ENCODE data around the gene INMT.

Gene INMT

DNA sequence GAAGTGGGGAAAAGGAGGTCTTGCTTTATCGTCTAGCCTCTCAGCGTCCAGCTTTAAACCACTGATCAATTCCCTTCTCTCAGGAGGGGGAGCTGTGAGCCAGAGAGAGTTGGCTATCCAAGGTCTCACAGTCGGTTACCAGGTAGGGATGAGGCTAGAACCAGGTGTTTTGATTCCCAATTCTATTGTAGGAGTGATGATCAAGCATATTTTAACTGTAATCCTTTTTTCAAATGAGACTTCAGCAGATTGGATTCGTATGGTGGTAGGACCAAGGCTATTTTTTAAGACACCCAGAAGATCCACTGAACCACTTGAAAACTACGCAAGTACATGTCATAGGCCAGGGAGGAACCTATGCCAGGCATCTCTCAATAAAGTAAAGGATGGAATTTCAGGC is 27.6 kb downstream of the INMT start:
- DNase-seq (ENCODE audit: low read depth in 2 of 2, low spot score in 1 of 2), result no peak

DNA sequence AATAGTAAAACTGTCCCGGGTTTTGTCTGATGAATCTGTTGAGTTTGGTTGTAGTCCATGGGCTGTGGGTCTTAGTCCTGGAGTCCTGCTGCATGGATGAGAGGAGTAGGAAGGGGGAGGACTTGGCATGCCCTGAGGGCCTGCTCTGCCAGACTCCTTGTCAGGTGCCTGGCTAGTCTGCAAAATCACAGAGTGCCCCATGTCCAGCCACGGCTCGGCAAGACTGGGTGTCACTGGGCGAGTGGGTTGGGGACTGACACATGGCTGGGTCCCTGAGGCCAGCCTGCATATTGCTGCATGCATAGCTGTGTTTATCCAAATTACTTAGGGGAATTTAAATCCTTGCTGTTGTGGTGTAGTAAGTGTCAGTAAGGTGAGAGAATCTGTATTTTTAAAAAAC is 29.0 kb downstream of the INMT start:
- no peak for DNase-seq (ENCODE audit: low read depth in 2 of 2, low spot score in 1 of 2)

DNA sequence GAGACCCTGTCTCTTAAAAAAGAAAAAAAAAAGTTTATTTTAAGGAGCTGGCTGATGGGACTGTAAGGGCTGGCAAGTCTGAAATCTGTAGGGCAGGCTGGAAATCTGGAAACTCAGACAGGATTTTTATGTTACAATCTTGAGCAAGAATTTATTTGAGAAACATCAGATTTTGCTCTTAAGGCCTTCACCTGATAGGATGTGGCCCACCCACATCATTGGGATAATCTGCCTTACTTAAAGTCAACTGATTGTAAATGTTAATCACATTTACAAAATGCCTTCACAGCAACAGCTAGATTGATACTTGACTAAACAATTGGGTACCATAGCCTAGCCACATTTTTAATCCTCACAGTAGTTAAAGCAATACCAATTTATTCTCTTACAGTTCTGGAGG is 30.8 kb downstream of the INMT start:
- no peak for DNase-seq (ENCODE audit: low read depth in 2 of 2, low spot score in 1 of 2)

DNA sequence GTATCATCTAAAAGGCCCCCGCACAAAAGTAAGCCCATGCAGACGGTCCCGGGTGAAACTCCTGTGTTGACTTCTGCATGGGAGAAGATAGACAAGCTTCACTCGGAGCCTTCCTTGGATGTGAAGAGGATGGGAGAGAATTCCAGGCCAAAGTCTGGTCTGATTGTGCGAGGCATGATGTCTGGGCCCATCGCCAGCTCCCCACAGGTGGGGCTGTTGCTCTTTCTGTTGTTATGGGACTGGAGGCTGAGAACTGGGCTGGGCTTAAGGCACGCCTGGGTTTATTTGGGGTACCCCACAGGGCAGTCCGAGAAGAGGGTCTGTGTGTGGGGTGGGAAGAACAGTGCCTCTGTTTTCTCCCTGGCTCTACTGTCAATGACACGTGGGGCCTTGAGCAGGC is 33.9 kb downstream of the INMT start:
- no peak for DNase-seq (ENCODE audit: low read depth in 2 of 2, low spot score in 1 of 2)

DNA sequence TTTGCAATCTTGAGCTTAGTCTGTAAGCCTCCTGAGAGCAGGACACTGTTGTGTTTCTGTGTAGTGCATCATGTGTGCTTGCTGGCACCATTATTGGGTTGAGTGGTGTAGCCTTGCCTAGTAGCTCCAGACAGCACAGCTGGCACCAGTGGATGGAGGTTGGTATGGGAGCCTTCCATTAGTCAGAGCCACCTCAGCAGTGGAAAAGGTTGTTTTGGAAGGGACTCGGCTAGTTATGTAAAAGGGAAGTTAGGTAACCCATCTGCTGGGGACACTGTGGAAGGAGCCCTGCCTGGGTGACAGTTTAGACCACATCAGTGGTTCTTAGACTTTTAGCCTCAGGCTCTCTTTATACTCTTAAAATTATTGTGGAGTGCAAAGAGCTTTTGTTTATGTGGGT is 35.6 kb downstream of the INMT start:
- DNase-seq (ENCODE audit: low read depth in 2 of 2, low spot score in 1 of 2), result no peak

DNA sequence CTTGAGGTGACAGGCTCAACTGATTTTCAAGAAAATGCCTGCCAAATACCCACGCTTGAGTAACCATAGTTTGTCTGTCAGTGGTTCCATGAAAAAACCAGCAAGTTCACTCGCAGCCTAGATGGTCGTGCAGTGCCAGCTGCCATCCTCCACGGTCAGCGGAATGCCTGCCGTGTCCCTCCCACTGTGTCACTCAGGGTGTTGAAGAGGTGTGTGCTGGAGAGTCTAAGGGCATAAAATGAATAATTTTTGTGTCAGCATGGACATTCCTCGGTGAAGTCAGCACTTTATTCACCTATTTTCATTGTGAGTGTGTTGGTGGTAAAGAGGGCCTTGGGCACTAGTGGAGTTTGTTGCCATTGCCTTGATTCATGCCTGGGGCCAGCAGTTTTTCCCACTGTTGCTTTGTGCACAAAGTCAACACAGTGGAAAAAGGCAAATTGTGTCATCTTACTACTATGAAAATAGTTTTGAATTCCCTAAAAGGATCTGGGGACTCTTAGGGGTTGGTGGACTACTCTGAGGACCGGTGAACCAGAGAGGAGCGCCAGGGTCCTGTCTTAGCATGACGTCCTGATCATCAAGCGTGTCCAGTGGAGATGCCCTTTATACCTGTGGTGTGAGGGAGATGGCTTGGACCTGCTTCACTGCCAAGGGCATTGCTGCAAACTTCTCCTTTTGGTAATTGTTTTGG is 36.9 kb downstream of the INMT start:
- DNase-seq (ENCODE audit: low read depth in 2 of 2, low spot score in 1 of 2), result no peak

DNA sequence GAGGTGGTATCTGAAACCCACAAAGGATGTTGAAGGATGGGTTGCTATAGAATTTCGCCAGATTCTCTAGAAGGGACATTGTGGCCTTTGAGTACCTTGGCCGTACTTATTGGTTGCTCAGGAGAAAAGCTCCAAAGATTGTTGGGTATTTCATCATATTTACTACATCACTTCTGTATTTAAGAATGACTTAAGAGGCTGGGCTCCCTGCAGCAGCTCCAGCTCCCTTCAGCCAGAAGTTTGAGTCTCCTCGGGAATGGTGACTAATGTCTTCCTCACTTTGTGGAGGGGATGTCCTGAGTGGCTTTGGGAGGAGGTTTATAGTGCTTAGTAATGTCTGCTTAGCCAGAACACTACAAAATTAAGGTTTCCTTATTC is 37.4 kb downstream of the INMT start:
- DNase-seq (ENCODE audit: low read depth in 2 of 2, low spot score in 1 of 2), result no peak

DNA sequence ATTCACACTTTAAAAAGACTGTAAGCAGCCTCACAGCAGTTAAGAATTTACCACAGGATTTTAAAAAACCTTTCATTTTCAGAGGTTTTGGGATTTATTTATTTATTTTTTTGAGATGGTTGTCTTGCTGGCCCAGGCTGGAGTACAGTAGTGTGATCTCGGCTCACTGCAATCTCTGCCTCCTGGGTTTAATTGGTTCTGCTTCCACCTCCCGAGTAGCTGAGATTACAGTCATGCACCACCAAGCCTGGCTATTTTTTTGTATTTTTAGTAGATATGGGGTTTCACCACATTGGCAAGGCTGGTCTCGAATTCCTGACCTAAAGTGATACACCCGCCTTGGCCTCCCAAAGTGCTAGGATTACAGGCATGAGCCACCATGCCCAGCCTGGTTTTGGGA is 38.4 kb downstream of the INMT start:
- no peak for DNase-seq (ENCODE audit: low read depth in 2 of 2, low spot score in 1 of 2)

DNA sequence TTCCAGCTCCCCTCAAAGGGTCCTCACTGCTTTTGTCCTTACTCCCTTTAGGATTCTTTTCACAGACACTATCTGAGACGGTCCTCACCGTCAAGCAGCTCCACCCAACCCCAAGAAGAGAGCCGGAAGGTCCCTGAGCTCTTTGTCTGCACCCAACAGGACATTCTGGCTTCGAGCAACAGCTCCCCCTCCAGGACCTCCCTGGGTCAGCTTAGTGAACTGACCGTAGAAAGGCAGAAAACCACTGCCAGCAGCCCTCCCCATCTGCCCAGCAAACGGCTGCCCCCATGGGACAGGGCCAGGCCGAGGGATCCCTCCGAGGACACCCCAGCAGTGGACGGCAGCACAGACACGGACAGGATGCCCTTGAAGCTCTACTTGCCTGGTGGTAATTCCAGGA is 39.2 kb downstream of the INMT start:
- DNase-seq (ENCODE audit: low read depth in 2 of 2, low spot score in 1 of 2), result no peak

DNA sequence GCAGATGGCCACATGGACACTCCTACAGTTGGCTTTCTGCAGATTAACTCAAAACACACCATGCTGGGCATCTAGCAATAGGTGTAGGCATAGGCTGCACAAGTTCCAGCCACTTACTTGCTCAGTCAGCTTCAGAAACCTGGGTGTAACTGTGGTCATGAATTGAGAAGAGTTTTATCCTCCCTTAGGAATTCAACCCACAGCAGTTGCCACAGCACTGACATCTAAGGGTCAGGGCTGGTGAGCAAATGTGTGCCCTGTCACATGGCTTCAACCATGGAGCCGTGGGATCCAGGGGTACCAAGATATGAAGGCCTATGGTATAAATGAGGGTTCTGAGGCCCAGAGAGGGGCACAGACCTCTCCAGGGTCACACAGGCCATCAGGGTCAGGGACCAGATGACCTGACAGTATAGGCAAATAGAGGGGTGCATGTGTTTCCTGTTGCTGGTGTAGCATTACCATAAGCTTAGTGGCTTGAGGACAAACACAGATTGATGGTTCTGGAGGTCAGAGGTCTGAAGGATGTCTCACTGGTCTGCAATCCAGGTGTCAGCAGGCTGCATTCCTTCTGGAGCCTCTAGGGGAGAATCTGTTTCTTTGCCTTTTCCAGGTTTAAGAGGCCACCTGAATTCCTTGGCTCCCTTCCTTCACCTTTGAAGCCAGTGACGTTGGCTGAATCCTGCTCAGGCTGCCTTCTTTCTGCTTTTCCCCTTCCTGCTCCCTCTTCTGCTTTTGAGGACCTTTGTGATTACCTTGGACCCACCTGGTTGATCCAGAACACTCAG is 43.4 kb downstream of the INMT start:
- DNase-seq (ENCODE audit: low read depth in 2 of 2, low spot score in 1 of 2), result no peak

DNA sequence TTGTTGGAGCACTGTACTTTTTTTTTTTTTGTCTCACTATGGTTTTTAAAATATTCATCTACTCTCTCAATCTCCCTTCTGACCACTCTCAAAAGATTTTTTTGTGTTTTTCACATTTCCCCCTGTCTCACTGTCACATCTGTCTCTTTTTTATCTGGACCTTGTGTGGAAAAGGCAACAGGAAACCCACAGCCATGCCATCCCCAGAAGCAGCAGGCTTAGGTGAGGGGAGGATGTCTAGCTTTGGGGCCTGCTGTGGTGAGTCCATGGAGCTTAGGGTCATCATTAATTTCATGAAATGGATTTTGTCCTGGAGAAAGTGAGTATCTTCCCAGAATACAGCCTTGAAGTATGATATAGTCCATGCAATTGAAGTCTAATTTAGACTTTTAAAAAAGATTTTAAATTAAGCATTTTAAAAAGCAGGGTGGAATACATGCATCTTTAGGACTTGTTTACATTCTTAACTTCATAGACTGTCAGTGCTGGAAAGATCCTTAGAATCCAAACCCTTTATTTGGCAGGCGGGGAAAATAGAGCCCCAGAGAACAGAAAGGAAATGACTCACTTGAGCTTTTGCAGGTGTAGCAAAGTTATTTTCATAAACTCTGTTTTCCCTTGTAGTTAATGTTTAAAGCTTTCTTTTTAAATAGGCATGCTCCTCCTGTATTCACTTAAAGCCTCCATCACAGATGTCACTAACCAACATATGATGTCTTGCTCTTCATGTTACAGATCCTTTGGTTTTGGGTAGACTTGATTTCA is 44.4 kb downstream of the INMT start:
- no peak for DNase-seq (ENCODE audit: low read depth in 2 of 2, low spot score in 1 of 2)

DNA sequence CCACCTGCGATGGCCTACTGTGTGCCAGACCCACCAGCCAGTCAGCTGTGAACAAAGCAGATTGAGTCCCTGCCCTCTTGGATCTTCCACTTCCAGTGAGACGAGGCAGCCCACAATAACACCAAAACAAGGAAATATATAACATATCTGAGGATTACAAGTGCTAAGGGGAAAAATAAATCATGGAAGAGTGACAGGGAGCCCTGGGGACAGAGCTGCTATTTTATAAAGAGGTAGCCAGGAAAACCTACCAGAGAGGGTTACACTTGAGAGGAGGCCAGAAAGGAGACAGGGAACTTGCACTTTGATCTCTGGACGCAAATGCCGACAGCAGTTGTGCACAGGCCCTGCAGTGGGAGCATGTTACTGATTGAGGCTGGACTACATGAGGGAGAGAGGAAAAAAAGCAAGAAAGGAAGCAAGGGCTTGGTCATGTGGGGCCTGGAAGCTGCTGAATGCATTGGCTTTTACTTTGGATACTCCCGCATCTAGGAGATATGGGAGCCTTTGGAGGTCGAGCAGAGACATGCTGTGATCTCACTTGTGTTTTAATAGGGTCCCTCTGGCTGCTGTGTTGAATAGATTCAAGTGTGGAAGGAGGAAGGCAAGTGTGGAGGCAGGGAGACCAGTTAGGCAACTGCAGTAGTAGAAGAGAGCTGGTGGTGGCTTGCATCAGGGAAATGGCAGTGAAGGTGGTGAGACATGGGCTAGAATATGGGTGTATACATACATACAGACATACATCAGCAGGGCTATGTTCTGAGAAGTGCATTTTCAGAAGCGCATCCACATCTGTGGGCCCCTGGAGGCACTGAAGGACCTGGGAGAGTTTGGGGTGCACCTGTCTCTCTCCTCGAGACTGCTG is 45.5 kb downstream of the INMT start:
- DNase-seq (ENCODE audit: low read depth in 2 of 2, low spot score in 1 of 2), result no peak

DNA sequence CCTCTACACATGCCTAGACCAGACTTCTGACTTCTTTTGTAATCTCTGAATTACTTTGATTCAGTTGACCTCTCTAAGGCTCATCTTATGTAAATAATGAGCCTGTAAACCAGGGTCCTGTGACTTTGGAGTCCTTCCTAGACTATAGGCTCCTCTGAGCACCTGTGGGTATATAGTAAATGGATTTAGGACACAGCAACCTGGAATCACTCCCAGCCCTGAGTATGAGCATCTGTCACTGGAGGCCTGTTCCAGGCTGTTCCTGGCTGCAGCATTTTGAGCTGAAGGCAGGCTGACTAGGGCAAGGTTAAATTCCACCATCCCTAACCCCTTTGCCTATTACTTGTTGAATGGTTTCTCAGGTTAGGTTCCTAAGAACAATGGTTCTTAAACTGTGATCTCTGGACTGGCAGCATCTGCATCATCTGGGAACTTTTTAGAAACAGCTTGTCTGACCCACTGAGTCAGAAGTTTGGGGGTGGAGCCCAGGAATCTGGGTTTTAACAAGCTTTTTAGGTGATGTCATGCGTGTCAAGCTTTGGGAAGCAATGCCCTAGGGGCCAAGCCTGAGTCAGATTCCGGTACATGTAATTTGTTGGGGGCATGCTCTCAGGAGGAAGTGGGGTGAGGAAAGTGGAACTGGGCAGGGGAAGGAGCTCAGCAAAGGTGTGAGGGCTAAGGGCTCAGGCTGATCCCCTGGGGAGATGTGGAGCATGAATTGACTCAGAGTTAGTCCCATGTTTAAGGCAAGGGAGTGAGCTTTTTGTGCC is 47.5 kb downstream of the INMT start:
- DNase-seq (ENCODE audit: low read depth in 2 of 2, low spot score in 1 of 2), result no peak

DNA sequence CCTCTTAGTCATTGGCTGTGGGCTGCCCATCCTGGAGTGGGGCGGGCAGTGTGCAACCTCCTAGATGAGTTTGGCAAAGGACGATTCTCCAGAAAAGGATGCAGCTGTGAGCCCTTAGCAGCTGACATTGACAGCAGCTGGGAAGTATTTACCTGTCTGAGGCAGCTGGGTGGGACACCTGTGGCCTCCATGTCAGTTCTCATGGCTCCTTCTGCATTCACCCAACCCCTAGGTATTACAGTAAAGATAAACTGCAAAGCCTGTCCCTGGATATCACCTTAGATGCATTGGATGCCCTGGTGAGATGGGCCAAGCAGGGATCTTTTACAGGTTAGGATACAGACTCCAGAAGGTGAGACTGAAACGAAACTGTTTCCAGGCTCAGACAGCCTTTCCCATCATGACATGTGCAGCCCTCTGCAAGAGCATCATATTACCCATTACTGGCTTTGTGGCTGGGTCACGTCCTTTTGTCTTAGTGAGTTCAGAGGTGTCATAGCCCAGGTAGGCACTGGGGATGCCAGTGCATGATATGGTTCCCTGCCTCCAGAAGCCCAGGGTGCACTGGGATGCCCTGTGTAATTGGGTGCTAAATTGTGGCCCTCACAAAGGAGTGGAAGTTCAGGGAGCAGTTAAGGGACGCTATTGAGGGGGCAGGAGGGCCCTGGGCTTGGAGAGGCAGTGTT is 48.2 kb downstream of the INMT start:
- DNase-seq (ENCODE audit: low read depth in 2 of 2, low spot score in 1 of 2), result no peak

DNA sequence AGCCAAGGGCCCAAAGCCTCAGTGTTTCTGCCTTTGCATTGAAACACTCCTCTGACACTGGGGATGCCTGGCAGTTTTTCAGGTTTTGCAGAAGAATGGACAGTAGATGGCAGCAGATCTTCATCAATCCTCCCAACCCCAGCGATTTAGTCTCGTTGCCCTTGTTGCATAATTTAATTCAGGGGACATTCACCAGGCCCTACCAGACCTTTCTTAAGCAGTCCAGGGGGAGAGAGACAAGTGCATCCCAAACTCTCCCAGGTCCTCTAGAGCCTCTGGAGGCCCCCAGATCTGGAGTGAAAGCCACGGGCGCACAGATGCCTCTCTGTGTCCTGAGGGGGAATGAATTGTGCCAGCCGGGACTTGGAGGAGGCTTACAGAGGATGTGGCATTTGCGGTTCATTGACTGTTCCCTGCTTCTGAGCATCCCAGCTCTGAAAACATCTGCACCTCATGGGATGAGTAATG is 48.9 kb downstream of the INMT start:
- no peak for DNase-seq (ENCODE audit: low read depth in 2 of 2, low spot score in 1 of 2)

DNA sequence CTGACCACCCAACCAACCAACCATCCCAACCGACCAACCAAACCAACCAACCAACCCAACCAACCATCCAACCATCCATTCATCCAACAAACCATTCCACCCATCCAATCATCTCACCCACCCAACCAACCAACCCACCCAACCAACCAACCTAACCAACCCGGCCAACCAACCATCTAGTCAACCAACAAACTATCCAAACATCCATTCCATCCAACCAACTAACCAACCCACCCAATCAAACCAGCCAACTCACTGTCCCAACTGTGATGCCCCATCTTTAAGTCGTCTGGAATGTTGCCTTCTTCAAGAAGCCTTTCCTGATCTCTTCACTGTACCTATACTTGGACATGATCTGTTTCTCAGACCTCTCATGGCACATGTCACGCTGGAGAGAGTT is 50.9 kb downstream of the INMT start:
- no peak for DNase-seq (ENCODE audit: low read depth in 2 of 2, low spot score in 1 of 2)

DNA sequence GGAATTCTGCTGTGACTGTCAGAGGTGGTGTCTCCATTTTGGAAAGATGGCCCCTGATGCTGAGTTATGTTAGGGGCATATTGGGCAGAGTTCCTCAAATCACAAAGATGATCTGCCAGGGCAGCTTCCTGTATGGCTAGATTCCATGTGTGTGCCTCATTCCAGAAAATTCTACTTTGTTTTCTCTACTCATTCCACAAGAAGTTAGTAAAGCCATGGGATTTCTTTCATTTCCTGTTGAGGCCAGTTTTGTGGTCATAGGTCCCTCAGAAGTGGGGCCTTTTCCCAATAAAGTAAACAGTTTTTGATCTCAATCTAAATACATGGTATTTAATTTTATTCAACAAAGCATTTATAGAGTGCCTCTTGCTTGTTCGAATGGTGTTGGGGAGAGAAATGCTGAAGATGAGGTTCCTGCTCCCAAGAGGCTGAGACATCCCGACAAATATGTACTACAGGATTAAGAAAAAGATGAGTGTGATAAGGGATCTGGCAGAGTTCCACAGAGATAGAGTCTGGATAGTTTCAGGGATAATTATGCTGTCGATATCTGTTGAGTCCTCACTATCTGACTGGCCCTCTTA is 52.2 kb downstream of the INMT start:
- DNase-seq (ENCODE audit: low read depth in 2 of 2, low spot score in 1 of 2), result no peak

DNA sequence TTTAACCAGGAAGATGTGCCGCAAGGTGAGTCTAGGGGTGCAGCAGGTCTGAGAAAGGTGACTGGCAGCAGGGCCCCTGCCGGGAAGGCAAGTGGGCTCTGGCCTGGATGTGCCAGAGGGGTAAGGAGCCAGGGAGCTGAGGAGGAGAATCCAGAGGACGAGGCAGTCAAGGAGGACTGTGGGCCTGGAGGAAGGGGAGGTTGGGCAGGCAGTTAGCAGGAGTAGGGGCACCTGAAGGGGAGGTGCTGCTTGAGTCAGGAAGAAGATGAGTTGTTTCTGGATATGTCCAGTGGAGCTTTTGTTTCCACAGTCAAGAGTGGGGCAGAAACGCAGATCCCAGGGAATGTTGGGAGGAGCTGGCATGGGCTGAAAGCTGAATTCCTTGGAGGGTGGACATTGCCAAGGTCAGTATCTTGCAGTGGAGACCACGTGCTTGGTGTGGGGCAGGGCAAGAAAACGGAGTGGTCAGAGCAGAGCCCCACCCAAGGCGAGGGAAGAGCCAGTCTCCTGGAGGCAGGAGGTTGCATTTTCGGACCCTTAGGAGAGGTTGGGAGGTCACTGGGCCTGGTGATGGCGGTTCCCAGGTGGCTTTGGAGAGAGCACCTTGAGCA is 53.3 kb downstream of the INMT start:
- DNase-seq (ENCODE audit: low read depth in 2 of 2, low spot score in 1 of 2), result no peak

DNA sequence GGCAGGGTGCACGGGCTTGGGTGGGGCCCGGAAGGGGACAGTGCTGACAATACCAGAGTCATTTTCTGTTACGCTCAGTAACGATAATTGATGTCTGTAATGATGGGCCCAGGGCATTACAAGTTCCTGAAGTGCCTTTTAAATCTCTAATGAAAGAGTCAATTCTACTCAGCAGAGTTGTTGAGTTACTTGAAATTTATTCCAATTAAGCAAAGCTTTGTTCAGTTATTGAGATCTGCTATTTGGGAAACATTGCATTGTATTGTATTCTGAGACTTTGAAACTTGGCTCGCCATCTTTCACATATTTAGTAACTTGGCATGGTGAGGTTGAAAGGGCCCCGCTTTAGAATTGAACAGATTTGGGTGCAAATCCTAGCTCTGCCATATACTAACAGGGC is 54.0 kb downstream of the INMT start:
- DNase-seq (ENCODE audit: low read depth in 2 of 2, low spot score in 1 of 2), result no peak

Measured in stimulated activated CD8-positive, alpha-beta memory T cell treated with anti-CD3 and anti-CD28 coated beads, Interleukin-4, amount 100 ng/mL, for 4 hours (primary cell).